Right lobe of liver (tissue), 6 donors: ENCODE measurements around the gene UBE3B. TPM values are rescaled to one million over a fixed set of nuclear protein-coding genes. Genes with fewer than 3 reads are reported as not detected.

ENCODE experiments used
- ATAC-seq, 4 donors: fragments of 200-7000 bp; cut with Tn5 transposase; one replicate each; pipeline ENCODE4 v1.9.1; 2020; ENCODE audit warnings: mild to moderate bottlenecking in 4 of 4, moderate library complexity in 4 of 4
- DNase-seq, 3 donors: peaks; one replicate each; pipeline ENCODE4 v3.0.0-alpha.2; 2020
- H3K27ac ChIP-seq, 3 donors: fragments of 200-600 bp; one replicate each; pipeline ENCODE4 v1.8.0; 2022
- H3K27me3 ChIP-seq, 2 donors: fragments of 200-600 bp; one replicate each; pipeline ENCODE4 v1.8.0; 2022
- H3K36me3 ChIP-seq, 4 donors: fragments of 200-600 bp; sonication (generic) in 1 of 4; one replicate each; pipeline versions ENCODE4 v1.5.1 to v1.8.0; 2017 to 2022; ENCODE audit warnings: control low read depth in 1 of 4
- H3K4me1 ChIP-seq, 4 donors: fragments of 200-600 bp; sonication (generic) in 1 of 4; one replicate each; pipeline versions ENCODE4 v1.5.1 to v1.8.0; 2017 to 2022; ENCODE audit warnings: control low read depth in 1 of 4
- H3K4me3 ChIP-seq, 3 donors: fragments of 200-600 bp; one replicate each; pipeline ENCODE4 v1.8.0; 2022
- H3K9me3 ChIP-seq, 4 donors: fragments of 200-600 bp; sonication (generic) in 1 of 4; one replicate each; pipeline versions ENCODE4 v1.5.1 to v1.8.0; 2017 to 2022; ENCODE audit warnings: control low read depth in 1 of 4
- CTCF ChIP-seq, 4 donors: fragments of 200-600 bp in 3 of 4; fragments of 450-650 bp in 1 of 4; IDR thresholded peaks; one replicate each; pipeline versions ENCODE4 v1.5.1 to v1.8.0; 2016 to 2022; ENCODE audit warnings: antibody characterized with exemption in 4 of 4, mild to moderate bottlenecking in 2 of 4
- POLR2A ChIP-seq: fragments of 450-650 bp; IDR thresholded peaks from one replicate; pipeline ENCODE4 v1.6.1; 2017; ENCODE audit warnings: antibody characterized with exemption, mild to moderate bottlenecking
- WGBS: methylation state at CpG from one replicate; pipeline ENCODE4 v1.1.6; 2018; ENCODE audit warnings: low coverage, low lambda C conversion rate; ENCODE audit not compliant: insufficient coverage; ENCODE audit errors: missing lambda C conversion rate; 5-methylcytosine and 5-hydroxymethylcytosine counted together
- intact Hi-C, 2 donors: fragments of 100-400 bp; cut with DNase I; formaldehyde crosslinking; loops; one replicate each; pipeline versions ENCODE4 v1.11.2 to v1.14.1; 2022
- total RNA-seq, 6 experiments: library from RNA; depleted of rRNA in 2 of 6; stranded (reverse); fragments of >200 nt in 2 of 6; fragmentation: NEBNext Ultra II Directional in 3 of 6; extraction: Animal tissue kit (Norgen Biotek cat#: 25700) in 3 of 6; gene quantifications; one replicate each; pipeline versions ENCODE4 v1.1.0 to v1.2.4, GENCODE V29; 2016 to 2023
- donor health status: DM: no; HTN: yes; CAD: no.
- donor health status: DM: no; HTN: no; CAD: no.
- donor health status: DM: no; HTN: no; CAD: no.
- donor health status: DM: no; HTN: yes; CAD: no.
- donor health status: DM: no; HTN: yes; CAD: no.

UBE3B gene
- total RNA-seq, 6 experiments from 2014 or later: 15.3 to 31.8 (median 22.5) TPM

GRCh38 chr12:109476807-109477184 lies 638 bp upstream of the UBE3B start:
- Histone ChIP-seq H3K4me3 (peak overlapping the region; percentile 94 to 99 (median 98)), H3K9me3 (no peaks in the 10 kb centered on the region), H3K27me3 (no peaks in the 10 kb centered on the region), H3K4me1 (peaks cover 0 to 24% (median 5%) of the 10 kb centered on the region in 4 donors), H3K27ac (peak overlapping the region; percentile 98 to 99 (median 98)), H3K36me3 (peaks cover 0 to 3% (median 0%) of the 10 kb centered on the region in 4 donors)
- intact Hi-C loops: no loop called here
- WGBS: 0% methylated on average over 11 of the region's 11 CpGs
- ATAC-seq (peak in 3 of 4 donors; percentile 2 to 15 (median 11)), DNase-seq (no peak)
- TF ChIP-seq POLR2A (no peak), CTCF (IDR thresholded peaks at IDR 0.05) (no peak)

GRCh38 chr12:109477963-109478315 lies 505 bp downstream of the UBE3B start:
- H3K9me3 ChIP-seq: no peaks in the 10 kb centered on the region
- peak overlapping the region; percentile 94 to 99 (median 98) for H3K4me3 ChIP-seq
- peak overlapping the region; percentile 98 to 99 (median 98) for H3K27ac ChIP-seq
- H3K27me3 ChIP-seq: no peaks in the 10 kb centered on the region
- H3K4me1 ChIP-seq: peaks cover 0 to 24% (median 5%) of the 10 kb centered on the region in 4 donors
- DNase-seq: no peak
- intact Hi-C loops: no loop called here
- ATAC-seq: no peak
- WGBS: 6% methylated on average over 7 of the region's 9 CpGs
- peaks cover 0 to 3% (median 0%) of the 10 kb centered on the region in 4 donors for H3K36me3 ChIP-seq
- TF ChIP-seq POLR2A (no peak), CTCF (IDR thresholded peaks at IDR 0.05) (no peak)

- H3K4me3 ChIP-seq: no peak overlapping the region
- TF ChIP-seq CTCF (IDR thresholded peaks at IDR 0.05): no peak
- no peak for TF ChIP-seq POLR2A
- no peaks in the 10 kb centered on the region for H3K27me3 ChIP-seq
- no peak for ATAC-seq
- 90% methylated on average over 1 of the region's 1 CpG for WGBS
- intact Hi-C loops: no loop called here
- peaks cover 0 to 24% (median 5%) of the 10 kb centered on the region in 4 donors for H3K4me1 ChIP-seq
- H3K9me3 ChIP-seq: no peaks in the 10 kb centered on the region
- no peak for DNase-seq
- H3K36me3 ChIP-seq: peaks cover 0 to 15% (median 7%) of the 10 kb centered on the region in 4 donors
- no peak overlapping the region for H3K27ac ChIP-seq
Measured at GRCh38 chr12:109479761-109480160, 2.3 kb downstream of the UBE3B start.

GRCh38 chr12:109480356-109480755 lies 2.9 kb downstream of the UBE3B start:
- ATAC-seq: no peak
- H3K4me3 ChIP-seq: no peak overlapping the region
- intact Hi-C loops: no loop called here
- TF ChIP-seq POLR2A (no peak), CTCF (IDR thresholded peaks at IDR 0.05) (no peak)
- peaks cover 0 to 21% (median 10%) of the 10 kb centered on the region in 4 donors for H3K36me3 ChIP-seq
- WGBS: 75% methylated on average over 1 of the region's 4 CpGs
- H3K9me3 ChIP-seq: no peaks in the 10 kb centered on the region
- no peak for DNase-seq
- H3K27ac ChIP-seq: no peak overlapping the region
- no peaks in the 10 kb centered on the region for H3K27me3 ChIP-seq
- H3K4me1 ChIP-seq: peaks cover 0 to 24% (median 5%) of the 10 kb centered on the region in 4 donors

- DNase-seq (no peak), ATAC-seq (no peak)
- Histone ChIP-seq H3K4me3 (no peak overlapping the region), H3K9me3 (no peaks in the 10 kb centered on the region), H3K27ac (no peak overlapping the region), H3K4me1 (peaks cover 0 to 14% (median 5%) of the 10 kb centered on the region in 4 donors), H3K27me3 (no peaks in the 10 kb centered on the region), H3K36me3 (peaks cover 0 to 36% (median 19%) of the 10 kb centered on the region in 4 donors)
- 94% methylated on average over 1 of the region's 1 CpG for WGBS
- intact Hi-C loops: no loop called here
- TF ChIP-seq POLR2A: no peak
- no peak for TF ChIP-seq CTCF (IDR thresholded peaks at IDR 0.05)
Measured at GRCh38 chr12:109481863-109482262, 4.4 kb downstream of the UBE3B start.
